Omental fat pad (tissue), 4 donors: Measurements from ENCODE around the gene NRCAM. TPM values are rescaled to one million over a fixed set of nuclear protein-coding genes. Genes with fewer than 3 reads are reported as not detected.

Source experiments
- ATAC-seq: fragments of 150-250 bp; one replicate; pipeline ENCODE4 v1.9.1; 2016; ENCODE audit warnings: mild to moderate bottlenecking, moderate library complexity; ENCODE audit not compliant: low FRiP score
- DNase-seq: peaks from one replicate; pipeline ENCODE4 v3.0.0-alpha.2; 2019; ENCODE audit warnings: low spot score
- total RNA-seq, 4 donors: library from RNA; depleted of rRNA; stranded (reverse); fragments of >200 nt; gene quantifications; one replicate each; pipeline ENCODE4 v1.1.0, GENCODE V29; 2016
- TF ChIP-seq, protein P1 (sequence below), 3 donors: fragments of 450-650 bp; IDR thresholded peaks; one replicate each; pipeline ENCODE4 v1.5.1; 2016 to 2017; ENCODE audit warnings: antibody characterized with exemption in 3 of 3, mild to moderate bottlenecking in 3 of 3, moderate library complexity in 2 of 3

The NRCAM gene
- total RNA-seq, 4 donors from 2014 or later: 1.9 to 6.5 (median 4.6) TPM

DNA sequence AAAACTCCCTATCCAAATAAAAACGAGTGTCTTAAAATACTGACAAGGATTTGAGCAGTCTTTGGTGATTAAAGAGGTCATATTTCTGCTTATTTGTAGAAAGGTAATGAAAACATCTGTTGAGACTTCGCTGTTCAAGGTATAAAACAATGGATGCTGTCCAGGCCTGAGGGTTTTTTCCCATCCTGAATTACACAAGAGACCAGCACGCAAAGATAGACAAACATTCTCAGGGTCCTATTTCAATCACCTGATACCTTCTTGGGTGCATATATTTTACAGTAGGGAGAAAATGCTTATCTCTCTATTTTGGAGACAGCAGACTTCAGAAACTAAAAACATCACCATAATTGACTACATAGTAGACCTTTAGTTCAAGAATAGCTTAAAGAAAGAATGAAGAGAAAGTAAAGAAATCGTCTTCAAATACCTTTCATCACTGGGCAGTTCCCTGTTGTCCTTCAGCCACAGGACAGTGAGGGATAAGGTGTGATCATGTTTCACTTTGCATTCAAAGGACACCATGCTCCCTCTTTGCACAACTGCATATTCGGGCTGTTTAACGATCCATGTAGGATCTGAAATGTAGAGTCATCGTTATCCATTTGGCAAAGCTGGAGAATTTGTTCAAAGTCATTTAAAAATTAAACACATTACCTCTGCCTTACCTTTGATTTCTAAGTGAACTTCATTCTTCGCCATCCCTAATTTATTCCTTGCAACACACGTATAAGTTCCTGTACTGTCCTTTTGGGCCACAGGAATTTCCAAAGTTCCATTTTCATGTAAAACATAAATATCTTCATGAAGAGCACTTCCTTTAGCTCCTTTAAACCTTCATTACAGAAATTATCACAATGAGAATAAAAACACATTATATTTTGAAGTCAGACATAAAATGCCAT lies 262.4 kb downstream of the NRCAM start:
- no peak for ATAC-seq

DNA sequence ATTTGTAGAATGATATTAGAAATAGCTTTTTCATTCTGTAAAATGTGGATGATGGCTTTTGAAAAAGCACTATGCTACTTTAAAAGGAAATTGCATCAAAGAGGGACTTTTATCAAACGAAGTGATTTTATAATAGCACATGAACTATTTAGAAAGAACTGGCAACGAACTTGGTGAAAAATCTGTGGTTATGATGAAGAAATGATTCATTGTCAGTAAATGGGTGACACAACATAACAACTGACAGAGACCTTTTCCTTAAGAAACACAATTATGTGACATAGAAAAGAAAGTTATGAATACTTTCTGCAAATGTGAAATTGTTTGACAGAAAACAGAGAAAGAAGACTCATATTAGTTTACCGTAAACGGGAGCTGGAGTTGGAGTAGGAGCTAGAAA lies 265.3 kb downstream of the NRCAM start:
- TF ChIP-seq, protein P1, sequence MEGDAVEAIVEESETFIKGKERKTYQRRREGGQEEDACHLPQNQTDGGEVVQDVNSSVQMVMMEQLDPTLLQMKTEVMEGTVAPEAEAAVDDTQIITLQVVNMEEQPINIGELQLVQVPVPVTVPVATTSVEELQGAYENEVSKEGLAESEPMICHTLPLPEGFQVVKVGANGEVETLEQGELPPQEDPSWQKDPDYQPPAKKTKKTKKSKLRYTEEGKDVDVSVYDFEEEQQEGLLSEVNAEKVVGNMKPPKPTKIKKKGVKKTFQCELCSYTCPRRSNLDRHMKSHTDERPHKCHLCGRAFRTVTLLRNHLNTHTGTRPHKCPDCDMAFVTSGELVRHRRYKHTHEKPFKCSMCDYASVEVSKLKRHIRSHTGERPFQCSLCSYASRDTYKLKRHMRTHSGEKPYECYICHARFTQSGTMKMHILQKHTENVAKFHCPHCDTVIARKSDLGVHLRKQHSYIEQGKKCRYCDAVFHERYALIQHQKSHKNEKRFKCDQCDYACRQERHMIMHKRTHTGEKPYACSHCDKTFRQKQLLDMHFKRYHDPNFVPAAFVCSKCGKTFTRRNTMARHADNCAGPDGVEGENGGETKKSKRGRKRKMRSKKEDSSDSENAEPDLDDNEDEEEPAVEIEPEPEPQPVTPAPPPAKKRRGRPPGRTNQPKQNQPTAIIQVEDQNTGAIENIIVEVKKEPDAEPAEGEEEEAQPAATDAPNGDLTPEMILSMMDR (IDR thresholded peaks at IDR 0.05): no peak
- DNase-seq: no peak
- no peak for ATAC-seq

More for the DNA sequence above, 262.4 kb downstream of the NRCAM start:
- no peak for DNase-seq
- TF ChIP-seq, protein P1 (IDR thresholded peaks at IDR 0.05): no peak

DNA sequence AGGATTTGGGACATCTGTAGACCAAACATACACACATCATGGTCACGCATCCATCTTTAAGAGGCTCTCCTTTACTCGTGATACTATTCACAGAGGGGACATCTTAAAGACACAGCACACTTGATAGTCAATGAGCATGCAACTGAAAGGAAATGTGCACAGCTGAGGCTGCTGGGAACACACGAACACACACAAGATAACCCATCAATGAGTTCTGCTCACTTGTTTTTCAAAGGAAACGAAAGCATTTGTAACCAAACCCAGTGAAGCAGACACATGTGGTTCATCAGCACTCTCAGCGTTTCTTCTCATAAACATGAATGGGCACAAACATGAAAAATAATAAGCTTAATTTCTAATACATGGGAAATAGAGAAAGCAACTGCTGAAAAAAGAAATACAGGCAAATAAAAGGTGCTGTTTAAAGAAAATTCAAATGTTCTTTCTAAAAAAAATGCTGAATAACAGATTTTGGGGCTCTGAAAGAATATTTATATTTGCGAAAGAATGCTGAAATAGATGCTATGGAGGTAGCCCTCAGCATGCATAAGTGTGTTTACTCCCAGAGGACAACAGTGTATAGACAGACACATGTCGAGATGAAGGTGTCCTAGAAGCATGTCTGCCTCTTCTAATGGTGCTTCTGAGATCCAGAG lies 266.4 kb downstream of the NRCAM start:
- TF ChIP-seq, protein P1 (IDR thresholded peaks at IDR 0.05): no peak
- DNase-seq (no peak), ATAC-seq (no peak)

DNA sequence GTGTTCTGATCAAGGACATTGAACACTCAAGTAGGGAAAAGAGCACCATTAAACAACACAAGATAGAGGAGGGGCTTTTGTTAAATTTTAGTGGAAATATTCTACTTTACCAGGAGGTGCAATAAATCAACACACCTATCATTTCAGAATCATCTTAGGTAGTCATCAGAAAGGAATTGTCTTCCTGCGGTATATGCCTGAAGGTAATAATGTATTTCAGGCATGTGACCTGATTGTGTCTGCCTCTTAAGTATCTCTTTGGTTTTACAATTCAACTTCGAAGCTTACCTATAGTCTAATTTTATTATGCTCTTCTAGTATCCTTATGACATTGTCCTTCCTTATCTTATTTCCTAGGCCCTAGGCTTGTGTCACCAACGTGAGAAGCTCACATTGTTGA lies 267.5 kb downstream of the NRCAM start:
- TF ChIP-seq, protein P1 (IDR thresholded peaks at IDR 0.05): no peak
- DNase-seq (no peak), ATAC-seq (no peak)

DNA sequence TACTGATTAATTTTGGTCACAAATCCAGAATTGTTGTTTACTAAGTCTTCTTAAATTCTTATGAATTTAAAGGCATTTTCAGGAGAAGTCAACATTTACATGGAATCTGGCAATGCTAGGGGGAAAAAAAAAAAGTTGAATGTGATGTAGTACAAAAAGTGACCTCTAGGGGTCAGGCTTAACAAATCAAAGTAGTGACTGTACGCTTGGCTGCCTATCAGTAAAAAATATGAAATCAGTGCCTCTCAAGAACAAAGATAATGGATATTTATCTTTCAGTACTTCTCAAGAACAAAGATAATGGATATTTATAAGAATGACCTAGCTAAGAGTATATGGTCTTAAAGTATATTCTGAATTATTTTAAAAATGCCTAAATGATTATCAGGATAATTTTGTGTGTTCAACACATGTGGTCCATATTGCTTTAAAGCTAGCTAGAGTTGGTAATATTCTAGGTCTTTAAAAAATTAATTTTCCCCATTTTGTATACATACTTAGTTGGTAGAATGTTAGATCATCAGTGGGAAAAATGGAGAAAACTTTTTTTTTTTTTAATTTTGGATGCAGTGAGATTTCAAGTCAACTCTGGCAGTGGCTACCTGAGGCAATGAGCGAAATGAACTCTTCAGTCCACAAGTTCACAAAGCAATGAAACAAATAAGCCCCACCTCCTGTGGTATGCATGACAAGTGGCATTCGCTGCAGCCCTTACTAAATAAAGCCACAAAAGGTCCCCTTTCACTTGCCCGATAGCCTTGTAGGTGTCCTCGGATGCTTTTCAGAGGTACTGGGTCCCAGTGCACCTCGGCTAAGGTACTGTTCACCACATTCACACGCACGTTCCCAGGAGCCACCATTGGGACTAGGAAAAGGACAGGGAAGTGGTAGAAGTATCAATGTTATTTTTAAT lies 274.9 kb downstream of the NRCAM start:
- ATAC-seq: no peak

GRCh38 chr7:108178398-108178797 lies 277.8 kb downstream of the NRCAM start:
- no peak for ATAC-seq
- no peak for DNase-seq
- TF ChIP-seq, protein P1 (IDR thresholded peaks at IDR 0.05): no peak

More for the DNA sequence above, 274.9 kb downstream of the NRCAM start:
- TF ChIP-seq, protein P1 (IDR thresholded peaks at IDR 0.05): no peak
- DNase-seq: no peak
